CD8-positive, alpha-beta memory T cell (primary cell): Measurements from ENCODE around the gene TNPO3. TPM values are rescaled to one million over a fixed set of nuclear protein-coding genes. Genes with fewer than 3 reads are reported as not detected.
A peak's percentile ranks its signal among the peaks of the same experiment; 100 is the strongest.

Experiments
- CTCF ChIA-PET: fragments of 350-600 bp; sonication (Branson Sonifier 250); formaldehyde crosslinking; loops from one replicate; lab custom pipeline; 2021; ENCODE audit warnings: antibody characterized with exemption; lab: Charles Lee
- POLR2A ChIA-PET: fragments of 350-600 bp; sonication (Branson Sonifier 250); formaldehyde crosslinking; loops from one replicate; lab custom pipeline; 2021; ENCODE audit warnings: antibody characterized with exemption; lab: Charles Lee
- DNase-seq, 5 donors: peaks; one replicate each; pipeline versions ENCODE4 v3.0.0 to v3.0.0-alpha.2; 2020 to 2022; ENCODE audit warnings: mixed read lengths in 1 of 5
- H3K27ac ChIP-seq: one replicate; pipeline ENCODE4 v1.7.0; 2013; ENCODE audit warnings: low read depth, mild to moderate bottlenecking, low read length, moderate library complexity
- H3K27me3 ChIP-seq: 2 replicates; pipeline ENCODE4 v1.7.0; 2013; ENCODE audit warnings: low read length, mild to moderate bottlenecking; ENCODE audit not compliant: insufficient read depth, poor library complexity, severe bottlenecking
- H3K36me3 ChIP-seq: 2 replicates; pipeline ENCODE4 v1.7.0; 2013; ENCODE audit warnings: mild to moderate bottlenecking, low read length, moderate library complexity; ENCODE audit not compliant: insufficient read depth
- H3K4me1 ChIP-seq: 2 replicates; pipeline ENCODE4 v1.7.0; 2013; ENCODE audit warnings: mild to moderate bottlenecking, low read length, moderate library complexity; ENCODE audit not compliant: insufficient read depth
- H3K4me3 ChIP-seq: 2 replicates; pipeline ENCODE4 v1.7.0; 2013; ENCODE audit warnings: mild to moderate bottlenecking, low read length
- H3K9me3 ChIP-seq: 2 replicates; pipeline ENCODE4 v1.7.0; 2013; ENCODE audit warnings: mild to moderate bottlenecking, low read length
- H3K27ac Mint-ChIP-seq, 8 donors: one replicate each; pipeline ENCODE4 v1.8.0; 2020 to 2021; ENCODE audit warnings: mixed read lengths in 8 of 8, mild to moderate bottlenecking in 6 of 8, inconsistent platforms in 3 of 8, moderate library complexity in 3 of 8
- H3K27me3 Mint-ChIP-seq, 2 donors: one replicate each; pipeline ENCODE4 v1.8.0; 2020 to 2021; ENCODE audit warnings: mixed read lengths in 2 of 2, mild to moderate bottlenecking in 1 of 2, moderate library complexity in 1 of 2
- H3K36me3 Mint-ChIP-seq, 3 donors: one replicate each; pipeline ENCODE4 v1.8.0; 2020 to 2021; ENCODE audit warnings: mixed read lengths in 3 of 3, inconsistent platforms in 1 of 3, mild to moderate bottlenecking in 1 of 3
- H3K4me1 Mint-ChIP-seq, 3 donors: one replicate each; pipeline ENCODE4 v1.8.0; 2020 to 2021; ENCODE audit warnings: mixed read lengths in 3 of 3, inconsistent platforms in 1 of 3, mild to moderate bottlenecking in 1 of 3
- H3K4me3 Mint-ChIP-seq, 7 donors: one replicate each; pipeline ENCODE4 v1.8.0; 2020 to 2021; ENCODE audit warnings: mixed read lengths in 7 of 7, mild to moderate bottlenecking in 6 of 7, moderate library complexity in 4 of 7, inconsistent platforms in 2 of 7
- H3K9me3 Mint-ChIP-seq, 5 donors: one replicate each; pipeline ENCODE4 v1.8.0; 2020 to 2022; ENCODE audit warnings: mixed read lengths in 5 of 5, mild to moderate bottlenecking in 3 of 5, moderate library complexity in 2 of 5, inconsistent platforms in 1 of 5
- polyA plus RNA-seq: library from polyadenylated mRNA; unstranded; fragments of 300-500 nt; fragmentation: Illumina TruSeq; gene quantifications from one replicate; pipeline ENCODE4 v1.2.3, GENCODE V29; 2021
- total RNA-seq, 2 experiments: library from RNA; stranded (reverse); gene quantifications; one replicate each; pipeline ENCODE4 v1.2.3, GENCODE V29; 2021

TNPO3 gene
- total and polyA plus RNA-seq, 3 experiments from 2014 or later, result 43.1 to 82.1 (median 80.5) TPM

GRCh38 chr7:128904381-128905197 lies 150.3 kb downstream of the TNPO3 start:
- H3K9me3 ChIP-seq, result no peaks in the 10 kb centered on the region
- ChIA-PET POLR2A (no interaction called here), CTCF (interaction anchor here (1.1 to 2.9 kb wide), 4 partner anchors 15 to 187 kb away, joined by 3 to 17 read pairs (median 3); no protein-coding TSS in a partner anchor)
- H3K27ac ChIP-seq, result no peak overlapping the region
- H3K4me3 Mint-ChIP-seq, result no peak overlapping the region
- no peaks in the 10 kb centered on the region for H3K4me1 ChIP-seq
- no peak overlapping the region for H3K4me3 ChIP-seq
- no peaks in the 10 kb centered on the region for H3K36me3 Mint-ChIP-seq
- DNase-seq, result peak in 3 of 5 donors; percentile 45 to 59 (median 55)
- H3K9me3 Mint-ChIP-seq, result no peaks in the 10 kb centered on the region
- no peak overlapping the region for H3K27ac Mint-ChIP-seq
- H3K27me3 ChIP-seq, result no peaks in the 10 kb centered on the region
- H3K27me3 Mint-ChIP-seq, result peaks cover 16 to 47% of the 10 kb centered on the region in 2 donors
- no peaks in the 10 kb centered on the region for H3K4me1 Mint-ChIP-seq
- no peaks in the 10 kb centered on the region for H3K36me3 ChIP-seq

Other genes starting within 250 kb of the TNPO3 start
- not detected for gene FLNC, start 224.7 kb downstream of the TNPO3 start, total RNA-seq
- gene FLNC, start 224.7 kb downstream of the TNPO3 start, polyA plus RNA-seq, result not detected
- 100 to 1,000 TPM; 145 to 147 TPM for gene ATP6V1F, start 192.3 kb downstream of the TNPO3 start, total RNA-seq
- gene ATP6V1F, start 192.3 kb downstream of the TNPO3 start, polyA plus RNA-seq, result 295 TPM
- gene KCP, start 144.4 kb downstream of the TNPO3 start, total RNA-seq, result 1 to 10 TPM in 1 of 2 experiments, under 1 TPM in 1; 0.84 to 1.1 TPM
- not detected for gene KCP, start 144.4 kb downstream of the TNPO3 start, polyA plus RNA-seq
- gene IRF5, start 117.2 kb downstream of the TNPO3 start, total RNA-seq, result 1 to 10 TPM; 7.1 to 7.8 TPM
- 15.2 TPM for gene IRF5, start 117.2 kb downstream of the TNPO3 start, polyA plus RNA-seq
- 10 to 100 TPM; 23.2 to 23.6 TPM for gene TSPAN33, start 89.6 kb upstream of the TNPO3 start, total RNA-seq
- gene TSPAN33, start 89.6 kb upstream of the TNPO3 start, polyA plus RNA-seq, result 11.6 TPM
- under 1 TPM; 0.22 to 0.33 TPM for gene SMO, start 133.5 kb upstream of the TNPO3 start, total RNA-seq
- gene SMO, start 133.5 kb upstream of the TNPO3 start, polyA plus RNA-seq, result not detected
- 1 to 10 TPM; 8.2 to 8.4 TPM for gene AHCYL2, start 169.9 kb upstream of the TNPO3 start, total RNA-seq
- 8.1 TPM for gene AHCYL2, start 169.9 kb upstream of the TNPO3 start, polyA plus RNA-seq